Dermis microvascular lymphatic vessel endothelial cell (primary cell): ENCODE results near the gene HEXIM2. TPM values are rescaled to one million over a fixed set of nuclear protein-coding genes. Genes with fewer than 3 reads are reported as not detected.

Experiments used
- DNase-seq, 2 donors: peaks; one replicate each; pipeline versions ENCODE4 v3.0.0 to v3.0.0-alpha.2; 2010; ENCODE audit warnings: low read depth in 2 of 2
- total RNA-seq: library from RNA; depleted of rRNA; stranded (reverse); fragments of >200 nt; gene quantifications from 2 replicates; pipeline ENCODE4 v1.2.1, GENCODE V29; 2014

HEXIM2 gene
- total RNA-seq, 1 donor from 2014 or later, result 3.2 TPM

DNA sequence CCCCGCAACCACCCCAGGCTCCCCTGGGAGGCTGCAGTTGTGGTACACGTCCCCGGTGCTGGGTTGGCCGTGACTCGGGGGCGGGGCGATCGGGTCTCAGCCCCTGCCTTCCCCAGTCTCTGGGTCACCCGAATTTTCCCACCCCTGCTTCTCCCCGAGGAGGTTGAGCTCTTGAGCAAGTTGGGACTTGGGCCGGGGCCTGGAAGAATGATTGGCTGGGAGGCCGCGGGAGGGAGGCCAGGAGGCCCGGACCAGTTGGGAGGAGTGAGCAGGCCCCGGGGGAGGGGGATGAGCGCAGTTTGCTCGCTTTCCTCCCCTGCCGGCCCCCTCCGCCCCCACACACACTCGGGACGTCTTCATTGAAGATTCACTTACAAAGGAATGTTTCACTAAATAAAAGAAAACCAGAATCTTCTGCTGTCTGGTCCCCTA, 17.9 kb upstream of the HEXIM2 start:
- DNase-seq, result no peak

DNA sequence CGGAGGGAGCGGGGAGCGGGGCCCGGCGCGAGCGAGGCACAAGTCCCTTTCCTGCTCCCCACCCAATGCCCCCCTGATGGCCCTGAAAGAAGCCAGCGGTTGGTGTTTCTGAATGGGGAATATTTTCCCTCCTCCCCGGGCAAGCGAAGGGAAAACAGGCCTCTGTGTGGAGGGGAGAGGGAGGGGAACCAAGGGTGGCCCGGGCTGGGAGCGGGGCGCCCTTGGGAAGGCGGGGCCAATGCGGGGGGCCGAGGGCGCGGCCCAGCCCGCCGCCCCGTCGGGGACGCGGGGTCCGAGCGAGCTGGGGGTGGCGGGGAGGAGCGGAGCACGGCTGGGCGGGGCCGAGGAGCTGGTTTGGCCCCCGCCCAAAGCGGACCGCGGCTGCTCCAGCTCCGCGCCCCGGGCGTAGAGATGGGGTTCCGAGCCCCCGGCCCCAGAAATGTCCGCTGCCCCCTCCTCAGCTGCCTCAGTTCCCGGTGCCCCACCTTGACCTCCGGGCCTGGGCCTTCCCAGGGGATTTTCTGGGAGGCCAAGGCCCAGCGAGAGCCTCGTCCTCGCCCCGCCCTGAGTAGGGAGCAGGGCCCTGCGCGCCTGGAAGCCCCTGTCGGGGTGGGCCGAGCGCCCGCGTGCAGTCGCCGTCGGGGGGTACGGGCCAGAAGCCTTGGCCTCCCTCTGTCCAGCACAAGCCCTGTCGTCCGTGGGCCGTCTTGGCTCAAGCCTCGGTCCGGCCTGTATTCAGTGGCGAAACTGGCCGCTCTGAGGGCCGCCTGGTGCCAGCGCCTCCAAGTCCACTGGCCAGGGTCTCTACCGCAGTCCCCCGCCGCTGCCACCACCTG, 17.3 kb upstream of the HEXIM2 start:
- no peak for DNase-seq

DNA sequence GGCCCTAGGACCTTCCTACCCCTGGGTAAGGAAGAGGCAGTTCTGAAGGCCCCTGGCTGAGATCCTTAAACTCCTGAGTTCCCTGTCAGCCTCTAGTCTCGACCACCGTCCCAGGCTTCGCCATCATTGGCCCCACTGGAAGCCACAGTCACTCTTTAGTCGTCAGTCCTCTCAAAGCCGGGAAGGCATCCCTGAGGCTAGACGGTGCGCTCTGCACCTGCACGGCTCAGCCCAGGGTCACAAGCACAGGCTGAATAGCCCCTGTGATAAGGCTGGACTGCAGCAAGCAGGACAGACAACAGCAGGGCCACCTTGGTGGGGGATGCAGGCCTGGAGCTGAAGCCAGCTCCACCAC, 16.7 kb upstream of the HEXIM2 start:
- DNase-seq, result no peak

DNA sequence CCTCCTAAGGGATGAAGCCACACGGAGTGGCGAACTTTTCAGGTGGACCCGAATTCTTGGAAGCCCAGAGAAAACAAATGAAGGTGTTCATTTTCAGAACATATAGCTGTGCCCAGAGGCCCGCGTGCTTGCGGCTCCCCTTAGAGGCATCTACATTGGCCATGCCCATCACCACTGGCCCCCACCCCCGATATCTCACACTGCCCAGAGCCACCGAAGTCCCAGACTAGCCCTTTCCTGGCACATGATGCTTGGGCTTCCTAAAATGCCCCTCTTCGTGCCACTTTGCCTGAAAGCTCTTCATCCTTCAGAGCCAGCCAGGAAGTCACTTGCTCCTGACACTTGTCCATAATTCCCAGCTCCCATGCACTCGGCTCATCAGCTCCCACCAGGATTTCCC, 15.5 kb upstream of the HEXIM2 start:
- DNase-seq, result no peak

DNA sequence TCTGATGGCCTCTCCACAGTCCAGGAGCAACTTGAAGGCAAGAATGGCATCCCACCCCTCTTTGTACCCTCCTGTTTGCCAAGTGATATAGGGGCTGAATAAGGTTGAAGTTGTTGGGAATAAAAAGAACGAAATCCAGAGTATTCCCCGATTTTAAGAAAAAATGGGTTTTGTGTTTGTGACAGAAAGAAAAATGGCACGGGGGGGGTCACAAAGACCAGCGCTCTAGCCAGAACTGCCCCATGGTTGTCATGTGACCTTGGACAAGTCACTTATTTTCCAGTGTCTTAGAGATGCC, 15.1 kb upstream of the HEXIM2 start:
- no peak for DNase-seq

DNA sequence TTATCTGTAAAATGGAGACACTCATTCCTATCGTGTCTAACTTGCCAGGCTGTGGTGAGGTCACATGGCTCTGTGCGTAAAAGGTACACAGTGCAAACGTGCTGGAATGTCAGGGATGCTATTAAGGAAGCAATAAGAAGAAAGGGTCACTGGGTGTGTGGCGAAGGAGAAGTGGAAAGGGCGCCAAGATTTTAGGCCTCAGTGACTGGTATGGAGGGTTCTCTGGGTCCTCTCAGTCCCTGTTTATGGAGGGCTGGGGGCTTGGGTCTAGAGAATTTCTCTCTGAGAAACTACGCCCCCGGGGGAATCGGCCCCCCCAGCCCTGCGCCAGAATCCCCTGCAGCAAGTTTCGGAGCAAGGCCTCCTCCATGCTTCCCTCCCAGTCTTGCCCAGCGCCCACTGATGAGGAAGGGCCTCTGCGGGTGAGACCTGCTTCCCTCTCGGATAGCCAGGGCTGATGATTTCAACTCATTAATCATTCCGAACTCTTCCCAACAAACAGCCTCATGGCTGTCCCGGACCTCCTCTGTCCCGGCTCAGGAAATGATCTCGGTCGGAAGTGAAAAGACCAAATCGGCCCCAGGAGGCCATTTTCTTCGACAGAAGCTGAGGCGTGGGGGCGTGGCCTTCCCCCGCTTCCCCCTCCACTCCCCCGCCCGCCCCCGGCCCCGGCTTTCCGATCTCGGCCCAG, 14.6 kb upstream of the HEXIM2 start:
- DNase-seq, result peak; percentile 51 to 82

DNA sequence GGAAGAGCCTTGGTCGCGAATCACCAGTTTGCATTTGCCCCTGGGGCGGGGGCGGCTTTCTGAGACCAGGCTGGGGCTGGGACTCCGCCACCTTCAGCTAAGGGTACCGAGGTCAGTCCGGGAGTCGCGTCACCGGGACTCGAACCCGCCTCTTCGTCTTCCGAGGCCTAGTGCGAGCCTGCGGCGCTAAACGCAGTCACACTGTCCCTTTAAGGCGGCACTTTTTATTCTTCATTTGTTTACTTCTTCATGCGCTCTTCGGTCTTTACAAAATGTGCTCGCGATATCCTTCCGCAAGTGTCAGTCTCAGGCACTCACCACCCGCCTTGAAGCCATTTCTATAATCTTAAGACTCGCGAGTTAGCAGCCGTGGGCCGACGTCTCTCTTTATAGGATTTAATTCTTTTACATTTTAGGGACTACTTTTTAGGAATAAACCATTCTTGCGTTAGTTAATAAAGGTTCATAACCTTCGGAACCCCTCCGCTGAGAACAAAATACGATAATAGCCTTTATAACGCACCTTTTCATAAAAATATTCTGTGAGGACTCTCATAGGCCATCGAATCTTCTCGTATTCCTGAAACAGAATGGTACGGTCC, 14.0 kb upstream of the HEXIM2 start:
- peak; percentile 85 to 91 for DNase-seq

DNA sequence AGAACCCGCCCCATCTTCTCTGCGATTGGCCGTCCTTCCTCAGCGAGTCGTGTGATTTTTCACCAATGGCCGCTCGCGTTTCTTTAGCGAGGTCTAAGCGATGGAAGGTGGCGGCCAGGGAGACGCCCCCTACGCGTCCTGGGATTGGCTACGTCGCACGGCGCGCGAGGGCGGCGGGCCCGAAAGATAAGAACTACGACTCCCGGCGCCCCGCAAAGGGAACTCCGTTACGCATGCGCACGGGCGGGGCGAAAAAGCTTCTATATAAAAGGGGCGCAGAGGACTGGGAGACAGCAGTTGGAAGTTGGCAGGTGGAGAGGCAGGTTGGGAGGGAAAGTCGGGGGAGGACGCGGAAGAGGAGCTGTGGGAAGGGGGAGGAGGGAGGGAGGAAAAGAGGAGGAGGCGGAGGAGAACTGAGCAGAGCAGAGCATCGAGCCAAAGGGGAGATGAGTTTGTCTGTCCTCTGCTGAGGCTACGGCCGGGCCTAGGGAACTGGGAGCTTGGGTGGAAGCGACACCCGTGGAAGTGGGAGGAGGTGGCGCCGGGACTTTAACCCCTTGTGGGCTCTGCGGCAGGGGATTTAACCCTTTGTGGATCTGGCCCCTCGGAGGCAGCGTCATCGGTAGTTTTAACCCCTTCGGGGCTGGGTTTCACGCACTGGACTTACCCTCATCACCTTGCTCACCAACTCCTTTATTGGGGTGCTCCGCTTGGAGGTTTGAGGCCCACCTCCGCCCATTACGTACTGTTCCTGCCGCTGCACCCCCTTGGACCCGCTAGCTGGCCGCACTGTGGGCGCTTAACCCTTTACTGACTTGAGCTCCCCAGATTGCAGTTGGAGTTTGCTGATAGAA, 13.3 kb upstream of the HEXIM2 start, which contains the start of gene HEXIM1:
Gene HEXIM1, plus strand, starts transcription at position 293 of the 854 bp plus-strand sequence. CDS start 716 bp downstream, outside the sequence.
- DNase-seq, result peak; percentile 99 to 100

DNA sequence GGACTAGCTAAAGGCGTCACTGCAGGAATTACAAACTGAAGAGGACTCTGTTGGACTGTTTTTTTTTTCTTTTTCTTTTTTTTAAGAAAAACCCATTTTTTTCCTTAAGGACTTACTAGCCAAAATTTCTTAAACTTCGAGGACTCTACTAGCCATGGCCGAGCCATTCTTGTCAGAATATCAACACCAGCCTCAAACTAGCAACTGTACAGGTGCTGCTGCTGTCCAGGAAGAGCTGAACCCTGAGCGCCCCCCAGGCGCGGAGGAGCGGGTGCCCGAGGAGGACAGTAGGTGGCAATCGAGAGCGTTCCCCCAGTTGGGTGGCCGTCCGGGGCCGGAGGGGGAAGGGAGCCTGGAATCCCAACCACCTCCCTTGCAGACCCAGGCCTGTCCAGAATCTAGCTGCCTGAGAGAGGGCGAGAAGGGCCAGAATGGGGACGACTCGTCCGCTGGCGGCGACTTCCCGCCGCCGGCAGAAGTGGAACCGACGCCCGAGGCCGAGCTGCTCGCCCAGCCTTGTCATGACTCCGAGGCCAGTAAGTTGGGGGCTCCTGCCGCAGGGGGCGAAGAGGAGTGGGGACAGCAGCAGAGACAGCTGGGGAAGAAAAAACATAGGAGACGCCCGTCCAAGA, 12.5 kb upstream of the HEXIM2 start:
- DNase-seq, result peak; percentile 54 to 87

DNA sequence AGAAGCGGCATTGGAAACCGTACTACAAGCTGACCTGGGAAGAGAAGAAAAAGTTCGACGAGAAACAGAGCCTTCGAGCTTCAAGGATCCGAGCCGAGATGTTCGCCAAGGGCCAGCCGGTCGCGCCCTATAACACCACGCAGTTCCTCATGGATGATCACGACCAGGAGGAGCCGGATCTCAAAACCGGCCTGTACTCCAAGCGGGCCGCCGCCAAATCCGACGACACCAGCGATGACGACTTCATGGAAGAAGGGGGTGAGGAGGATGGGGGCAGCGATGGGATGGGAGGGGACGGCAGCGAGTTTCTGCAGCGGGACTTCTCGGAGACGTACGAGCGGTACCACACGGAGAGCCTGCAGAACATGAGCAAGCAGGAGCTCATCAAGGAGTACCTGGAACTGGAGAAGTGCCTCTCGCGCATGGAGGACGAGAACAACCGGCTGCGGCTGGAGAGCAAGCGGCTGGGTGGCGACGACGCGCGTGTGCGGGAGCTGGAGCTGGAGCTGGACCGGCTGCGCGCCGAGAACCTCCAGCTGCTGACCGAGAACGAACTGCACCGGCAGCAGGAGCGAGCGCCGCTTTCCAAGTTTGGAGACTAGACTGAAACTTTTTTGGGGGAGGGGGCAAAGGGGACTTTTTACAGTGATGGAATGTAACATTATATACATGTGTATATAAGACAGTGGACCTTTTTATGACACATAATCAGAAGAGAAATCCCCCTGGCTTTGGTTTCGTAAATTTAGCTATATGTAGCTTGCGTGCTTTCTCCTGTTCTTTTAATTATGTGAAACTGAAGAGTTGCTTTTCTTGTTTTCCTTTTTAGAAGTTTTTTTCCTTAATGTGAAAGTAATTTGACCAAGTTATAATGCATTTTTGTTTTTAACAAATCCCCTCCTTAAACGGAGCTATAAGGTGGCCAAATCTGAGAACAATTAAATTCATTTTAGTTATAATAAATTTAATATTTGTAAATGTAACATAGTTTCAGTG, 11.7 kb upstream of the HEXIM2 start:
- DNase-seq, result peak in 1 of 2 donors; percentile 67

DNA sequence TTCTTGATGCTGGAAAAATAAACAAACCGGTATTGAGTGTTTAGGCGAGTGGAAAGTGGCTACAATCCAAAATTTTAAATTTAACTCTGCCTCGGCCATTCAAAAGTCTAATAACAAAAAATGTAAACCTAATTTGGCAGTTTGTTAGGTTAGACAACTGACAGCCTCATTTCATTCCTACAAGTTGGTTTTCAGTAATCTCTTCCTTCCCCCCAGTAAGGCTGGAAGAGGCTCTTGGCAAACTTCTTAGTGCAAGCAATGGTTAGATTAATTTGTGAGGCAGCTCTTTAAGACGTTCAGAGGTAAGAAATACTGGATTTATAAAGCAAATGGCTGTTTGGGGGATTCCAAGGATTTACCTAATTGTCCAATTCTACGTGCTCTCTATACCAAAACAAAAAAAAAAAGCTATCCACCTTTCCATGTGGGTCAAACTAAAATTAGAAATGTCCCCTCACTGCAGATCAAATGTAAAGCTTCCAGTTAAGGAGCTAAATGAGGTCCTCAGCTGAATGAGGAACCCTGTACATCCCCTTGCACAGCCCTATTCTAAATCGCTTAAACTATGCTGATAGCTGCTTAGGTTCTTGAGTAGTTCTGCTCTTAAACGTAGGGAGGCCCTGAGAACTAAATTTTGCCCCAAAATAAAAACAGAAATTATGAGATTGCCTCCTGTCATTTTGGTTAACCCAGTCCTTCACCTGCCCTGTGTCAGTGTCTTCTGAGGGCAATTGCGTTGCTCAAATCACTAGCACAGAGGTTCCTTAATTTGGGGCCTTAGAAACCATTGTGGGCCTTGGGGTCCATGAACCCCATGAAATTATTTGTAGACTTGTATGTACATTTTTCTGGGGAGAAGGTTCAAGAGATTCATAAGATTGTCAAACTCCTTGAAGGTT, 10.5 kb upstream of the HEXIM2 start:
- no peak for DNase-seq

DNA sequence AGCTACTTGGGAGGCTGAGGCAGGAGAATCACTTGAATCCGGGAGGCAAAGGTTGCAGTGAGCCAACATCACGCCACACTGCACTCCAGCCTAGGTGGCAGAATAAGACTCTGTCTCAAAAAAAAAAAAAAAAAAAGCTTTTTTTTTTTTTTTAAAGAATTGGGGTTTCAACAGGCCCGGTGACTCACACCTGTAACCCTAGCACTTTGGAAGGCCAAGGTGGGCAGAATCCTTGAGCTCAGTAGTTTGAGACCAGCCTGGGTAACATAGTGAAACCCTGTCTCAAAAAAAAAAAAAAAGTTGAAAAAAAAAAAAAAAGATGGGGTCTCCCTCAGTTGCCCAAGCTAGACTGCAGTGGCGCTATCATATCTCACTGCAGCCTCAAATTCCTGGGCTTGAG, 6.6 kb upstream of the HEXIM2 start:
- DNase-seq, result no peak

DNA sequence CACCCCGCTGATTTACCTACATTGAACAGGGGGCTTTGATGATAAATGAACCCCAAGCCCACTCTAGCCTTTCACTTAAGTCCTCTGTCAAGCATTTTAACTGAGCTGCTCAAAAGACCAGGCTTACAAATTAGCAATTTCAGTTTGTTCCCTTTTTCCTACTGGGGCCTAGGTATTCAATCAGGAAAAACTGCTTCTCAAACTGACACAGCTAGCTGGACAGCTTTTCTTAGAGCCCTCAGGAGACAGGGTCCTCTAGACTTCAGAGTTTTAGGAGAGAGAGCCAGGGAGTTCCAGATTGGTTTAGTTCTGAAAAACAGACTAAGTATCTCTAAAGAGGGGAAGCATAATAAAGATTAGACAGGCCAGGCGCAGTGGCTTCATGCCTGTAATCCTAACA, 6.2 kb upstream of the HEXIM2 start:
- DNase-seq, result no peak

DNA sequence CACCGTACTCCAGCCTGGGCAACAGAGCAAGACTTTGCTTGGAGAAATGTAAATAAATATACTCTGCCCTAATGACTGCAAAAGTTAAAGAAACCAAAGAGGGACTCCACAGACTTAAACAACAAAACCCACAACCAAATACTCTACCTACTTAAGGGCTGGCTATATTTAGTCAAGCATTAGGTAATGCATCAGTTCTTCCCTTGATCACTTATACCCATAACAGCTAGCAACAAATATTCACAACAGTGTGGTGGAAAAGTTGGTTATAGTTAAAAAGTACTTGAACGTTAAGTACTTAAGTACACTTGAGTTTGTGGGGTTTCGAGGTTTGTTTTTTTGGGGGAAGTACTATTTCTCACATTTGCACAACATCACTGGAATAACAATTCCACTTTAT, 5.4 kb upstream of the HEXIM2 start:
- DNase-seq, result no peak

DNA sequence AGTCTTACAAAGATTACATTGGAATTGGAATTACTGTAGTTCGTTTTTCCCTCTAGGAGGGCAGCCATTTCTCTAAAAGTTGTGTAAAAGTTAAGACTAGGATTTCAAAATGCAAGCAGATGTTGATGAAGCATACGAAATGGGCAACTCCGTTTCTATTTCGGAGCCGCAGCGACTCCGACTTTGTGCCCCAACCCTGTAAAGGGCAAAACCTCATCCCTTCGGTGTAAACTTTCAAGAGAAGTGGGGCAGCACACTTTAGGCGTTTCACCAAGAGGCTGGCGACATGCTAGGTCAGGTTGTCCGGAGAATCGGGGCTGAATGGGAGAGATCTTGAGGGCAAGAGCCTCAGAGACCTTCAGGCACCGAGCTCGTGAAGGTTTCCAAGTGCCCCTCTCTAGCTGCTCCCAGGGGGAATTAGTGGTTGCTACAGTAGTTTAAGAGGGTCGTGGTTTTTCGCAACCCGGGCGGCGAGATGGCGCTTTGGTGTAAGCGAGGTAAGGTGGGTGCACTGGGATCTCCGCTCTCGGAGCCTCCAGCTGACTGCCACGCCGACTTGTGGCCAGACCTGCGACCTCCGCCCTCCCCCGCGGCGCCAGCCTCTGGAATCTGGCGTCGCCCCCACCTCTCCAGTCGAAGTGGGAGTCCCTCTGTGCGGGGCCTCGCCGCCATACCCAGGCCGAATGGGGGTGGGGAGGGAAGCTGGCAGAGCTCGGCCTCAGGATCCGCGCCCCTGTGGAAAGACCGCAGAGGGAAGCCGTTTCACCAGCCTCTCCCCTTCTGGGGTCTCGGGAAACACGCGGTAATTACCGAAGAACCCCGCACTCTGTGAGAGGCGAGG, 1.0 kb upstream of the HEXIM2 start:
- peak in 1 of 2 donors; percentile 87 for DNase-seq

DNA sequence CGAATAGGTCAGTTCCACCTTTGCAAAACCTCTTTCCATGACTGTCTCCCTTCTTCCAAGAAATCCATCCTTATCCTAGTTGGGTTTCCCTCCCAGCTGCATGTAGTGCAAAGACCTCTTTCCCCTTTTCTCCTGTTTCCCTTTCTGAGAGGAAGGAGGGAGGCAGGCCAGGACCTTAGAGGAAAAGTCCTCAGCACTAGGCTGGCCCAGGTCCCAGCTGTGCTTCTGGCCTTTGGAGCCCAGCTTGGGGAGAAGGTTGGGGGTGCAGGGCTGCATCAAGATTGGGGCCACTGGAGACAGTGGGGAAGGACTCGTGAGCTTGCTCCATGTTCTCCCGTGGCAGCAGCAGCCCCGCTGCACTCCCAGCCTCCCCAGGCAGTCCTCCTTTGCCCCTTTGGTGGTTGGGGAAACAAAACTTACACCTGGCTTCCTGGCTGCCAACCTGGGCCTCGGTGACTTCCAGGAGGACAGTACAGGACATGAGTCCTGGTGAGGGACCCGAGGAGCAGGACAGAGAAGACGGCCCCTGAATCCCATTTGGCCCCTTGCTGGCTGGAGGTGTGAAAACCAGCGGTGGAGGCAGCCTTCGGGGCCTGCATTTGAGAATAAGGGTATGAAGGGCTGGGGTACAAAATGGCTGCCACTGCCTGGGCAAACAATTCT, 481 bp downstream of the HEXIM2 start:
- no peak for DNase-seq

DNA sequence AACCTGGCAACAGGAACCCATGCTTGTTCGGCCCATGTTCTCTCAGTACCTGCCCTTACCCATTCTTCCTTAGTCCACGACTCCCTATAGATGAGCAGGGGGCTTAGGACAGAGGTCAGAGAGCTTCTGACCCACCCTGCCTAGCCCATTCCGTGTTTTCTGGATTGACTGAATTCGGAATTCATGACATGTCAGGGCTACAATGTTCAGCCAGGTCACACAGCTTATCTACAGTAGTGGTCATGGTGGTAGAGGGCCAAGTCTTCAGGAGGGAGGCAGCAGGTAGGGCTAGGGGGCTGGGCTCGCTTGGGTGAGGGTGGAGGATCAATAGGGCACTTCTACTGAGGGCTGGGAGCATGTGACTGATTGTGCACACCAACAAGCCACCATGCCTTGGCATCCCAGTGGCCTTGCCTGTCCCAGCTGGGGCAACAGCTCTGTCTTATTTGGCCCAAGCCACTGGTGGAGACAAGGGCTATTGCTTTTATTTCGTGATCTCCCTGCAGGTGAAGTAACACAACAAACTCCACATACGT, 3.1 kb downstream of the HEXIM2 start:
- no peak for DNase-seq
